Posterior cingulate gyrus (tissue), 11 donors: ENCODE data around the gene GCDH.
A peak's percentile ranks its signal among the peaks of the same experiment; 100 is the strongest.
"Not testable (repeated sequence)": the region's sequence is repeated elsewhere in the genome, so short reads cannot be mapped to it uniquely, and the experiment has no call there.

Experiments
- DNase-seq, 10 donors: peaks; one replicate each; pipeline versions ENCODE4 v3.0.0 to v3.0.0-alpha.2; 2020 to 2021; ENCODE audit warnings: mixed read lengths in 3 of 10
- intact Hi-C: fragments of 100-400 bp; cut with DNase I; formaldehyde crosslinking; loops from one replicate; pipeline ENCODE4 v1.15.1; 2023

GCDH gene

GRCh38 chr19:12872255-12872654, 18.7 kb upstream of the GCDH start:
- intact Hi-C loops, result no loop called here
- no peak for DNase-seq

- DNase-seq, result peak in 2 of 10 donors; percentile 43 to 87
- intact Hi-C loops, result no loop called here
Observed at GRCh38 chr19:12872941-12873890, 17.7 kb upstream of the GCDH start.

- intact Hi-C loops, result no loop called here
- DNase-seq, result peak in 1 of 10 donors; percentile 78
Observed at GRCh38 chr19:12873891-12874745, 16.8 kb upstream of the GCDH start.

GRCh38 chr19:12875086-12875485, 15.9 kb upstream of the GCDH start:
- intact Hi-C loops, result no loop called here
- no peak for DNase-seq

GRCh38 chr19:12880551-12881171, 10.3 kb upstream of the GCDH start:
- DNase-seq, result peak in 3 of 10 donors; percentile 25 to 86 (median 85)
- intact Hi-C loops, result loop anchor here (10.0 kb wide), 1 partner anchor 54 kb away; the partner anchor contains the start of genes CALR and FARSA

- intact Hi-C loops, result loop anchor here (10.0 kb wide), 1 partner anchor 54 kb away; the partner anchor contains the start of genes CALR and FARSA
Observed at GRCh38 chr19:12881172-12881808, 9.7 kb upstream of the GCDH start, which contains the start of gene DNASE2. TSS of gene DNASE2 (minus strand) at chr19:12881449. CDS start at chr19:12881375, 74 bp downstream.

GRCh38 chr19:12882589-12882988, 8.4 kb upstream of the GCDH start:
- no peak for DNase-seq
- intact Hi-C loops, result loop anchor here (10.0 kb wide), 1 partner anchor 52 kb away; the partner anchor contains the start of genes CALR and FARSA

More at GRCh38 chr19:12881172-12881808, 9.7 kb upstream of the GCDH start, which contains the start of gene DNASE2:
- DNase-seq, result peak; percentile 76 to 98 (median 88)

GRCh38 chr19:12884202-12884601, 6.8 kb upstream of the GCDH start:
- intact Hi-C loops, result loop anchor here (10.0 kb wide), 1 partner anchor 51 kb away; the partner anchor contains the start of genes CALR and FARSA
- DNase-seq, result no peak

GRCh38 chr19:12884627-12884925, 6.4 kb upstream of the GCDH start:
- intact Hi-C loops, result loop anchor here (10.0 kb wide), 1 partner anchor 50 kb away; the partner anchor contains the start of genes CALR and FARSA
- DNase-seq, result no peak

GRCh38 chr19:12884926-12885748, 5.8 kb upstream of the GCDH start:
- DNase-seq, result peak in 8 of 10 donors; percentile 55 to 95 (median 66)
- intact Hi-C loops, result loop anchor here (10.0 kb wide), 1 partner anchor 50 kb away; the partner anchor contains the start of genes CALR and FARSA

GRCh38 chr19:12885749-12886650, 5.0 kb upstream of the GCDH start:
- DNase-seq, result peak in 1 of 10 donors; percentile 70
- intact Hi-C loops, result loop anchor here (10.0 kb wide), 1 partner anchor 49 kb away; the partner anchor contains the start of genes CALR and FARSA

GRCh38 chr19:12886651-12886968, 4.3 kb upstream of the GCDH start:
- intact Hi-C loops, result loop anchor here (10.0 kb wide), 1 partner anchor 48 kb away; the partner anchor contains the start of genes CALR and FARSA
- DNase-seq, result no peak

GRCh38 chr19:12886969-12887747, 3.8 kb upstream of the GCDH start, which contains the start of gene KLF1:
TSS of gene KLF1 (minus strand) at chr19:12887201. CDS start at chr19:12887140, 61 bp downstream.
- intact Hi-C loops, result loop anchor here (10.0 kb wide), 1 partner anchor 48 kb away; the partner anchor contains the start of genes CALR and FARSA
- no peak for DNase-seq

GRCh38 chr19:12888006-12888603, 2.9 kb upstream of the GCDH start:
- intact Hi-C loops, result loop anchor here (10.0 kb wide), 1 partner anchor 47 kb away; the partner anchor contains the start of genes CALR and FARSA
- no peak for DNase-seq

GRCh38 chr19:12890299-12890786, 617 bp upstream of the GCDH start:
- DNase-seq, intact Hi-C loops: not testable (repeated sequence)

GRCh38 chr19:12891553-12892021, 627 bp downstream of the GCDH start:
- intact Hi-C loops, result no loop called here
- DNase-seq, result no peak
